Activated T-helper 1 cell treated with anti-CD3 and anti-CD28 coated beads, Interleukin-2, amount 50 U/mL, for 16 hours (primary cell): ENCODE data around the gene FLYWCH2.
"Not testable (repeated sequence)": the region's sequence is repeated elsewhere in the genome, so short reads cannot be mapped to it uniquely, and the experiment has no call there.

ENCODE experiments used
- DNase-seq, 2 donors: peaks; one replicate each; pipeline ENCODE4 v3.0.0-alpha.2; 2020; ENCODE audit warnings: low read depth in 1 of 2, low spot score in 1 of 2

FLYWCH2 gene

GRCh38 chr16:2937170-2937569, 54.2 kb downstream of the FLYWCH2 start:
- DNase-seq = no peak

GRCh38 chr16:2938206-2938605, 55.2 kb downstream of the FLYWCH2 start:
- no peak for DNase-seq

GRCh38 chr16:2939968-2940367, 57.0 kb downstream of the FLYWCH2 start:
- no peak for DNase-seq

- no peak for DNase-seq
Measured at GRCh38 chr16:2942045-2942444, 59.0 kb downstream of the FLYWCH2 start.

- not testable (repeated sequence) for DNase-seq
Measured at GRCh38 chr16:2943716-2944115, 60.7 kb downstream of the FLYWCH2 start.

- DNase-seq = no peak
Measured at GRCh38 chr16:2946649-2947048, 63.6 kb downstream of the FLYWCH2 start.
